Skeletal muscle tissue (tissue), 4 donors: Measurements from ENCODE around the gene ST3GAL4. TPM values are rescaled to one million over a fixed set of nuclear protein-coding genes. Genes with fewer than 3 reads are reported as not detected.
A peak's percentile ranks its signal among the peaks of the same experiment; 100 is the strongest.

Experiments
- H3K27ac ChIP-seq: one replicate; pipeline ENCODE4 v1.7.0; 2013; ENCODE audit warnings: mild to moderate bottlenecking, low read depth, low read length, inconsistent platforms
- H3K27me3 ChIP-seq, 3 donors: one replicate each; pipeline ENCODE4 v1.7.0; 2013; ENCODE audit warnings: low read length in 3 of 3; ENCODE audit not compliant: control insufficient read depth in 3 of 3, insufficient read depth in 3 of 3
- H3K36me3 ChIP-seq, 3 donors: one replicate each; pipeline ENCODE4 v1.7.0; 2013; ENCODE audit warnings: low read length in 3 of 3; ENCODE audit not compliant: control insufficient read depth in 3 of 3, insufficient read depth in 3 of 3
- H3K4me1 ChIP-seq, 3 donors: one replicate each; pipeline ENCODE4 v1.7.0; 2013; ENCODE audit warnings: low read length in 3 of 3, mild to moderate bottlenecking in 3 of 3; ENCODE audit not compliant: control insufficient read depth in 3 of 3, insufficient read depth in 3 of 3
- H3K4me3 ChIP-seq, 3 donors: one replicate each; pipeline ENCODE4 v1.7.0; 2013; ENCODE audit warnings: low read length in 3 of 3
- H3K9ac ChIP-seq, 3 donors: one replicate each; pipeline ENCODE4 v1.7.0; 2013; ENCODE audit warnings: low read length in 3 of 3, mild to moderate bottlenecking in 3 of 3, moderate library complexity in 2 of 3, low read depth in 1 of 3
- H3K9me3 ChIP-seq, 3 donors: one replicate each; pipeline ENCODE4 v1.7.0; 2013; ENCODE audit warnings: low read length in 3 of 3; ENCODE audit not compliant: control insufficient read depth in 3 of 3
- total RNA-seq: library from RNA; depleted of rRNA; stranded (reverse); fragments of >200 nt; gene quantifications from one replicate; pipeline ENCODE4 v1.2.3, GENCODE V29; 2014
- donor health status: Osteomylitis.

ST3GAL4 gene
- total RNA-seq, 1 donor from 2014 or later = 20.9 TPM

- Histone ChIP-seq H3K4me1 (peaks cover 39 to 58% (median 49%) of the 10 kb centered on the region in 3 donors), H3K9ac (peak overlapping the region in 2 of 3 donors; percentile 33 to 51), H3K4me3 (no peak overlapping the region), H3K27me3 (no peaks in the 10 kb centered on the region), H3K36me3 (peaks cover 0 to 4% (median 3%) of the 10 kb centered on the region in 3 donors), H3K9me3 (no peaks in the 10 kb centered on the region), H3K27ac (no peak overlapping the region)
These were observed 3.3 kb upstream of the ST3GAL4 start for GRCh38 chr11:126352163-126352562.

GRCh38 chr11:126352934-126353801, 2.3 kb upstream of the ST3GAL4 start:
- H3K4me1 ChIP-seq = peaks cover 40 to 51% (median 42%) of the 10 kb centered on the region in 3 donors
- no peaks in the 10 kb centered on the region for H3K9me3 ChIP-seq
- H3K27ac ChIP-seq = no peak overlapping the region
- no peaks in the 10 kb centered on the region for H3K36me3 ChIP-seq
- no peak overlapping the region for H3K9ac ChIP-seq
- no peaks in the 10 kb centered on the region for H3K27me3 ChIP-seq
- H3K4me3 ChIP-seq = no peak overlapping the region

- Histone ChIP-seq H3K27me3 (no peaks in the 10 kb centered on the region), H3K4me3 (peak overlapping the region; percentile 78 to 83 (median 82)), H3K9me3 (no peaks in the 10 kb centered on the region), H3K4me1 (peaks cover 40 to 53% (median 42%) of the 10 kb centered on the region in 3 donors), H3K9ac (peak overlapping the region; percentile 69 to 82 (median 77)), H3K36me3 (no peaks in the 10 kb centered on the region), H3K27ac (no peak overlapping the region)
These were observed 709 bp upstream of the ST3GAL4 start for GRCh38 chr11:126354631-126355323.

GRCh38 chr11:126355926-126356897, 726 bp downstream of the ST3GAL4 start:
- Histone ChIP-seq H3K4me1 (peaks cover 41 to 55% (median 46%) of the 10 kb centered on the region in 3 donors), H3K27ac (peak overlapping the region; percentile 54), H3K4me3 (peak overlapping the region; percentile 74 to 83 (median 78)), H3K9ac (peak overlapping the region; percentile 53 to 70 (median 57)), H3K9me3 (no peaks in the 10 kb centered on the region), H3K27me3 (no peaks in the 10 kb centered on the region), H3K36me3 (no peaks in the 10 kb centered on the region)

GRCh38 chr11:126357055-126357962, 1.8 kb downstream of the ST3GAL4 start:
- H3K4me3 ChIP-seq = peak overlapping the region in 1 of 3 donors; percentile 74
- H3K27ac ChIP-seq = no peak overlapping the region
- H3K36me3 ChIP-seq = no peaks in the 10 kb centered on the region
- H3K4me1 ChIP-seq = peaks cover 35 to 48% (median 40%) of the 10 kb centered on the region in 3 donors
- no peaks in the 10 kb centered on the region for H3K27me3 ChIP-seq
- H3K9me3 ChIP-seq = no peaks in the 10 kb centered on the region
- H3K9ac ChIP-seq = peak overlapping the region in 2 of 3 donors; percentile 10 to 16

- no peaks in the 10 kb centered on the region for H3K27me3 ChIP-seq
- no peak overlapping the region for H3K4me3 ChIP-seq
- H3K27ac ChIP-seq = no peak overlapping the region
- no peaks in the 10 kb centered on the region for H3K9me3 ChIP-seq
- peak overlapping the region in 1 of 3 donors; percentile 16 for H3K9ac ChIP-seq
- peaks cover 38 to 47% (median 41%) of the 10 kb centered on the region in 3 donors for H3K4me1 ChIP-seq
- no peaks in the 10 kb centered on the region for H3K36me3 ChIP-seq
These were observed 2.7 kb downstream of the ST3GAL4 start for GRCh38 chr11:126357969-126358762.

- no peak overlapping the region for H3K4me3 ChIP-seq
- no peaks in the 10 kb centered on the region for H3K36me3 ChIP-seq
- H3K27me3 ChIP-seq = no peaks in the 10 kb centered on the region
- no peak overlapping the region for H3K9ac ChIP-seq
- H3K9me3 ChIP-seq = no peaks in the 10 kb centered on the region
- H3K27ac ChIP-seq = no peak overlapping the region
- peaks cover 40 to 45% (median 44%) of the 10 kb centered on the region in 3 donors for H3K4me1 ChIP-seq
These were observed 3.3 kb downstream of the ST3GAL4 start for GRCh38 chr11:126358763-126359160.

GRCh38 chr11:126359431-126360048, 4.1 kb downstream of the ST3GAL4 start:
- Histone ChIP-seq H3K9ac (no peak overlapping the region), H3K4me3 (peak overlapping the region in 2 of 3 donors; percentile 2 to 30), H3K36me3 (no peaks in the 10 kb centered on the region), H3K27ac (peak overlapping the region; percentile 51), H3K27me3 (no peaks in the 10 kb centered on the region), H3K9me3 (no peaks in the 10 kb centered on the region), H3K4me1 (peaks cover 38 to 43% (median 40%) of the 10 kb centered on the region in 3 donors)
